ENCODE measurements around the gene MRPL33. TPM values are rescaled to one million over a fixed set of nuclear protein-coding genes. Genes with fewer than 3 reads are reported as not detected.
A peak's percentile ranks its signal among the peaks of the same experiment; 100 is the strongest.

Gene MRPL33
- total and polyA plus RNA-seq, 2 of the 13 experiments (the other 11 are each of a cell fraction or from before 2014, with no cell fraction given) = 69.7 to 218 TPM

DNA sequence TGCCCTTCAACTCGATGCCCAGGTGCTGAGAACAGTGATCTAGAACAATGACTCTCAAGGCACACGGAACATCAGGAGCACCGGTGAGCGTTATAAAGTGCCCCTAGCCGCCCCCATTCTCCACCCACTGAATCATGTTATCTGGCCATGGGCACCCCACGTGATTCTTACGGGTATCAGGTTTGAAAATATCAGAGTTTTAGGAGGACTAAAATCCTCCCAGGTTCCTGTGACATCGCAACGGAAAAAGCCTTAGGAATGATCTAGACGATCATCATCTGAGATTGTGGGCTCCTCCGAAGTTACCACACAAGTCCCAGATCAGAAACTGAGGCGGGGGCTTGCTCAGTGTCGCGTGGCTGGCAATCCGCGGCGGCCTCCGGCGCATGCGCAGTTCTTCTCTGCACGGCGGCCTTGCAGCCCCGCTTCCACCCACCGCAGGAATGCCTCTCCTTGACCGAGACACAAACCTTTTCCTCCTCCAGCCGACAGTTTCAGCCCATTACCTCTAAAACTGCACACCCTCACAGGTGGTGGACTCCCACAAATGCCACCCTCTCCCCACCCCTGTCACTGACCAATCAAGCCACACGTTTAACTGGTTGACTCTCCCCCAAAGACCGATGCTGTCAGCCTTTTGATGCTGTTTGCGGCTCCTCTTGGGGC lies 5.8 kb upstream of the MRPL33 start (continued):
- TF ChIP-seq, protein P1, sequence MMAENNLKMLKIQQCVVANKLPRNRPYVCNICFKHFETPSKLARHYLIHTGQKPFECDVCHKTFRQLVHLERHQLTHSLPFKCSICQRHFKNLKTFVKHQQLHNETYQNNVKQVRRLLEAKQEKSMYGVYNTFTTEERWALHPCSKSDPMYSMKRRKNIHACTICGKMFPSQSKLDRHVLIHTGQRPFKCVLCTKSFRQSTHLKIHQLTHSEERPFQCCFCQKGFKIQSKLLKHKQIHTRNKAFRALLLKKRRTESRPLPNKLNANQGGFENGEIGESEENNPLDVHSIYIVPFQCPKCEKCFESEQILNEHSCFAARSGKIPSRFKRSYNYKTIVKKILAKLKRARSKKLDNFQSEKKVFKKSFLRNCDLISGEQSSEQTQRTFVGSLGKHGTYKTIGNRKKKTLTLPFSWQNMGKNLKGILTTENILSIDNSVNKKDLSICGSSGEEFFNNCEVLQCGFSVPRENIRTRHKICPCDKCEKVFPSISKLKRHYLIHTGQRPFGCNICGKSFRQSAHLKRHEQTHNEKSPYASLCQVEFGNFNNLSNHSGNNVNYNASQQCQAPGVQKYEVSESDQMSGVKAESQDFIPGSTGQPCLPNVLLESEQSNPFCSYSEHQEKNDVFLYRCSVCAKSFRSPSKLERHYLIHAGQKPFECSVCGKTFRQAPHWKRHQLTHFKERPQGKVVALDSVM (CRISPR knock-in tag; IDR thresholded peaks at IDR 0.05) = no peak
- TF ChIP-seq ZFX (CRISPR knock-in tag; IDR thresholded peaks at IDR 0.05; ENCODE audit: low read depth) = 0 out of 2 replicates have a peak, but pooled peaks have one; percentile 30
- TF ChIP-seq ZNF124 (CRISPR knock-in tag; IDR thresholded peaks at IDR 0.05) = no peak

DNA sequence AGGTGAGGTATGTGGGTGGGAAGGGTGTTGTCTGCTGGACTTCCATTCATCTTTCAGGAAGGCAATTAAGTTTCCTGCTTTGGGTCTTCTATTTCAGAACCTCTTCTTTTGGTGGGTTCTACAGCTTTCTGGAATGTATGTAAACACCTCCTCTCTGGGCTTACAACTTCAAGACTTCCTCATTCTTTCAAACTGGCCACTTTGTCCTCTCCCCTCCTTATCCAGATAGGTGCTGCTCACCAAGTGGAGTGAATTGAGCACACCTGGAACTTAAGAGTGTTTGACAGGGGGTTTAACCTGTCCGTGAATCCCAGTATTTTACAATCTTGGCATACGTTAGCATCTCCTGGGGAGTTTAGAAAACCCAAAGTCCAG lies 5.2 kb upstream of the MRPL33 start:
- H3K36me3 ChIP-seq (replicated peaks in 1 of 2; ENCODE audit: control insufficient read depth in 1 of 2, insufficient read depth in 2 of 2, low read length in 2 of 2) = peaks cover 1 to 3% of the 10 kb centered on the region in 2 experiments; a peak in 3 of 5 replicates
- H4K20me1 ChIP-seq (ENCODE audit: insufficient read depth, low read length) = no peaks in the 10 kb centered on the region; the same call in 1 of the 2 replicates
- WGBS (ENCODE audit: low lambda C conversion rate) = 94% methylated on average over 2 of the region's 2 CpGs
- peak overlapping the region; percentile 5 for H3K27ac ChIP-seq (ENCODE audit: extremely low read length, insufficient read depth, low read length)
- peak overlapping the region in 1 of 3 experiments; percentile 47; a peak in 2 of 6 replicates for H3K4me3 ChIP-seq (replicated peaks in 1 of 3; ENCODE audit: insufficient read depth in 1 of 3, low read depth in 2 of 3, low read length in 3 of 3)
- no peaks in the 10 kb centered on the region for H3K9me3 ChIP-seq (ENCODE audit: low read length)
- H2AFZ ChIP-seq (ENCODE audit: low read length) = no peak overlapping the region
- ChIA-PET CTCF (ENCODE audit: low intra/inter-chr PET ratio, low total read pairs) (no interaction called here), POLR2A (interaction anchor here (16.2 kb wide), 1 partner anchor 40 kb away, joined by 248 read pairs; no protein-coding TSS in a partner anchor)
- H3K79me2 ChIP-seq (ENCODE audit: insufficient read depth, low read length) = no peaks in the 10 kb centered on the region
- ATAC-seq (no peak), FAIRE-seq (peak; percentile 8), DNase-seq (ENCODE audit: low spot score) (no peak)
- H3K4me1 ChIP-seq (ENCODE audit: insufficient read depth, low read length) = peaks cover 60% of the 10 kb centered on the region
- in situ Hi-C loops (cut with HindIII; ENCODE audit: extremely low pct_ligation_motif_present, low pct_unique_long_range_greater_than_20kb) = no loop called here
- BruUV-seq (replicated peaks) = no TSS peak
- H3K9ac ChIP-seq (ENCODE audit: insufficient read depth, low read depth, low read length) = 0 out of 2 replicates have a peak overlapping the region, but pooled peaks have one; percentile 1
- no peaks in the 10 kb centered on the region; a peak in 1 of 5 replicates for H3K27me3 ChIP-seq (ENCODE audit: control insufficient read depth in 1 of 2, insufficient read depth in 2 of 2, low read length in 2 of 2)
- H3K4me2 ChIP-seq (ENCODE audit: low read depth, low read length) = peak overlapping the region; percentile 49
- intact Hi-C loops (cut with micrococcal nuclease; ENCODE audit: unreplicated experiment) = no loop called here
- TF ChIP-seq ZNF251 (CRISPR knock-in tag; IDR thresholded peaks at IDR 0.05) (no peak), CREB1 (IDR thresholded peaks at IDR 0.05) (no peak), CREB1 (CRISPR knock-in tag; IDR thresholded peaks at IDR 0.05) (0 out of 2 replicates have a peak, but pooled peaks have one; percentile 38), ZNF121 (CRISPR knock-in tag; IDR thresholded peaks at IDR 0.05) (0 out of 2 replicates have a peak, but pooled peaks have one; percentile 19), REPIN1 (CRISPR knock-in tag; IDR thresholded peaks at IDR 0.05; ENCODE audit: borderline replicate concordance, low read depth) (no peak), RBM39 (IDR thresholded peaks at IDR 0.05; ENCODE audit: low read depth, low read length, poor library complexity, severe bottlenecking) (no peak), NR2C2 (CRISPR knock-in tag; IDR thresholded peaks at IDR 0.05; ENCODE audit: borderline replicate concordance) (0 out of 2 replicates have a peak, but pooled peaks have one; percentile 0), ZSCAN9 (CRISPR knock-in tag; IDR thresholded peaks at IDR 0.05; ENCODE audit: borderline replicate concordance) (no peak), NR2F2 (IDR thresholded peaks at IDR 0.05; ENCODE audit: borderline replicate concordance, low read depth) (no peak), YEATS4 (CRISPR knock-in tag; IDR thresholded peaks at IDR 0.05; ENCODE audit: borderline replicate concordance) (0 out of 2 replicates have a peak, but pooled peaks have one; percentile 7)
- TF ChIP-seq, protein P2, sequence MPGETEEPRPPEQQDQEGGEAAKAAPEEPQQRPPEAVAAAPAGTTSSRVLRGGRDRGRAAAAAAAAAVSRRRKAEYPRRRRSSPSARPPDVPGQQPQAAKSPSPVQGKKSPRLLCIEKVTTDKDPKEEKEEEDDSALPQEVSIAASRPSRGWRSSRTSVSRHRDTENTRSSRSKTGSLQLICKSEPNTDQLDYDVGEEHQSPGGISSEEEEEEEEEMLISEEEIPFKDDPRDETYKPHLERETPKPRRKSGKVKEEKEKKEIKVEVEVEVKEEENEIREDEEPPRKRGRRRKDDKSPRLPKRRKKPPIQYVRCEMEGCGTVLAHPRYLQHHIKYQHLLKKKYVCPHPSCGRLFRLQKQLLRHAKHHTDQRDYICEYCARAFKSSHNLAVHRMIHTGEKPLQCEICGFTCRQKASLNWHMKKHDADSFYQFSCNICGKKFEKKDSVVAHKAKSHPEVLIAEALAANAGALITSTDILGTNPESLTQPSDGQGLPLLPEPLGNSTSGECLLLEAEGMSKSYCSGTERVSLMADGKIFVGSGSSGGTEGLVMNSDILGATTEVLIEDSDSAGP (CRISPR knock-in tag; IDR thresholded peaks at IDR 0.05; ENCODE audit: borderline replicate concordance) = 0 out of 2 replicates have a peak, but pooled peaks have one; percentile 2
- TF ChIP-seq, protein P3, sequence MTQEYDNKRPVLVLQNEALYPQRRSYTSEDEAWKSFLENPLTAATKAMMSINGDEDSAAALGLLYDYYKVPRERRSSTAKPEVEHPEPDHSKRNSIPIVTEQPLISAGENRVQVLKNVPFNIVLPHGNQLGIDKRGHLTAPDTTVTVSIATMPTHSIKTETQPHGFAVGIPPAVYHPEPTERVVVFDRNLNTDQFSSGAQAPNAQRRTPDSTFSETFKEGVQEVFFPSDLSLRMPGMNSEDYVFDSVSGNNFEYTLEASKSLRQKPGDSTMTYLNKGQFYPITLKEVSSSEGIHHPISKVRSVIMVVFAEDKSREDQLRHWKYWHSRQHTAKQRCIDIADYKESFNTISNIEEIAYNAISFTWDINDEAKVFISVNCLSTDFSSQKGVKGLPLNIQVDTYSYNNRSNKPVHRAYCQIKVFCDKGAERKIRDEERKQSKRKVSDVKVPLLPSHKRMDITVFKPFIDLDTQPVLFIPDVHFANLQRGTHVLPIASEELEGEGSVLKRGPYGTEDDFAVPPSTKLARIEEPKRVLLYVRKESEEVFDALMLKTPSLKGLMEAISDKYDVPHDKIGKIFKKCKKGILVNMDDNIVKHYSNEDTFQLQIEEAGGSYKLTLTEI (CRISPR knock-in tag; conservative IDR thresholded peaks at IDR 0.05) = no peak
